Spleen (tissue), 7 donors: Measurements from ENCODE around the gene UBR1.

Experiments used
- POLR2A ChIP-seq, 3 donors: fragments of 450-650 bp; IDR thresholded peaks; one replicate each; pipeline ENCODE4 v1.5.1; 2017; ENCODE audit warnings: antibody characterized with exemption in 3 of 3, mild to moderate bottlenecking in 1 of 3
- POLR2AphosphoS5 ChIP-seq, 3 donors: sonication (generic); formaldehyde crosslinking; IDR thresholded peaks; one replicate each; pipeline ENCODE4 v1.5.1; 2017; ENCODE audit warnings: antibody characterized with exemption in 3 of 3
- TF ChIP-seq, protein P1 (sequence below), 11 experiments: fragments of 200-600 bp in 7 of 11; fragments of 450-650 bp in 4 of 11; sonication (generic) in 4 of 11; IDR thresholded peaks in 8 of 11; conservative IDR thresholded peaks in 3 of 11; 1 replicate in 7 of 11; 2 replicates in 4 of 11; pipeline versions ENCODE4 v1.4.0 to v1.8.0; 2016 to 2021; ENCODE audit warnings: antibody characterized with exemption in 11 of 11, inconsistent platforms in 4 of 11, mild to moderate bottlenecking in 1 of 11
- donor health status: DM: no; HTN: no; CAD: no; lungs with moderate emphysema.
- donor health status: DM: no; HTN: no; CAD: no.
- donor health status: DM: no; HTN: no; CAD: no.

DNA sequence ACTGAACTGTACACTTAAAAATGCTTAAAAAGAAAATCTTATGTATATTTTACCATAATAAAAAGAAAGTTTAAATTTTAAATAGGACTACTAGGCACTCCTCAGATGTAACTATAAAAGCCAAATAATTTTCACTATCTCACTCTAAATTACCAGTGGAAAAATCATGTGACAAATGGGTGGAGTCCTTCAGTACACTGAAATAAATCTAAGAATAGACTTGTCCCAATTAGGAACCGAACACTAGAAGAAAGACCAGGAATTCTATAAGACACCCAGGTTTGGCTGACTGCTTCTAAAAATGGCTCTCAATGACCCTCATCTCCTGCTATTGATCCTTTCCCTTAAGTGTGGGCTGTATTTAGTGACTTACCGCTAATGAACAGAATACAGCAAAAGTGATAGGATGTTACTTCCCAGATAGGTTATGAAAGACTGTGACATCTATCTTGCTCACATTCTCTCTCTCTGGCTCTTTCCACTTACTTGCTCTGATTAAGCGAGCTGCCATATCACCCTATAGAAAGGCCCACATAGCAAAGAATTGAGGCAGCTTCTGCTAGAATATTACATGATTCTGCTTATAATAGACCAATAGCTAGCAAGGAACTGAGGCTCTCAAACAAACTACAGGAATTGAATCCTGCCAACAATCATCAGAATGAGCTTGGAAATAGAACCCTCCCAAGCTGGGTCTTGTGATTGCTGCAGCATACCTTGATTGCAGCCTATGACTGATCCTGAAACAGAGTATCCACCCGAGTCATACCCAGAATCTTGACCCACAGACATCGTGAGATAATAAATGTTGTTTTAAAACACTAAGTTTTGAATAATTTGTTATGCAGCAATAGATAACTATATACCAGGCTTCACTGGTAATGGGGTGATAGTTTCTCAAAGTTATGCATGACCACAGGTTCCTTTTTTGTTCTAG is 202.2 kb downstream of the UBR1 start:
- TF ChIP-seq POLR2A (IDR thresholded peaks at IDR 0.05) (no peak), POLR2AphosphoS5 (IDR thresholded peaks at IDR 0.05) (no peak)
- TF ChIP-seq, protein P1, sequence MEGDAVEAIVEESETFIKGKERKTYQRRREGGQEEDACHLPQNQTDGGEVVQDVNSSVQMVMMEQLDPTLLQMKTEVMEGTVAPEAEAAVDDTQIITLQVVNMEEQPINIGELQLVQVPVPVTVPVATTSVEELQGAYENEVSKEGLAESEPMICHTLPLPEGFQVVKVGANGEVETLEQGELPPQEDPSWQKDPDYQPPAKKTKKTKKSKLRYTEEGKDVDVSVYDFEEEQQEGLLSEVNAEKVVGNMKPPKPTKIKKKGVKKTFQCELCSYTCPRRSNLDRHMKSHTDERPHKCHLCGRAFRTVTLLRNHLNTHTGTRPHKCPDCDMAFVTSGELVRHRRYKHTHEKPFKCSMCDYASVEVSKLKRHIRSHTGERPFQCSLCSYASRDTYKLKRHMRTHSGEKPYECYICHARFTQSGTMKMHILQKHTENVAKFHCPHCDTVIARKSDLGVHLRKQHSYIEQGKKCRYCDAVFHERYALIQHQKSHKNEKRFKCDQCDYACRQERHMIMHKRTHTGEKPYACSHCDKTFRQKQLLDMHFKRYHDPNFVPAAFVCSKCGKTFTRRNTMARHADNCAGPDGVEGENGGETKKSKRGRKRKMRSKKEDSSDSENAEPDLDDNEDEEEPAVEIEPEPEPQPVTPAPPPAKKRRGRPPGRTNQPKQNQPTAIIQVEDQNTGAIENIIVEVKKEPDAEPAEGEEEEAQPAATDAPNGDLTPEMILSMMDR (IDR thresholded peaks at IDR 0.05 in 8 of 11, conservative IDR thresholded peaks at IDR 0.05 in 3 of 11): no peak
